GM12878 (cell line): ENCODE results near the gene AKAP13. TPM values are rescaled to one million over a fixed set of nuclear protein-coding genes. Genes with fewer than 3 reads are reported as not detected.

ENCODE experiments used
- ATAC-seq: fragments of 200-7000 bp; cut with Tn5 transposase; 3 replicates; pipeline ENCODE4 v1.9.1; 2020; ENCODE audit warnings: mild to moderate bottlenecking, moderate library complexity
- BruUV-seq: library from RNA; stranded (reverse); fragments of 400-500 nt; replicated peaks from 2 replicates; lab custom pipeline; 2021; lab: Mats Ljungman, UMichigan
- CTCF ChIA-PET: fragments of 300-600 bp; sonication (Branson Sonifier 250); formaldehyde crosslinking; extraction: SDS; loops from one replicate; lab custom pipeline; 2021; ENCODE audit warnings: inconsistent platforms; lab: Yijun Ruan, JAX
- POLR2A ChIA-PET: fragments of 350-600 bp; formaldehyde crosslinking; extraction: SDS; loops from one replicate; lab custom pipeline; 2021; ENCODE audit warnings: inconsistent platforms; lab: Charles Lee
- RAD21 ChIA-PET: fragments of 300-600 bp; sonication (Branson Sonifier 250); formaldehyde crosslinking; loops from one replicate; lab custom pipeline; 2023; ENCODE audit warnings: antibody characterized with exemption; ENCODE audit not compliant: unreplicated experiment; lab: Charles Lee
- SMC1A ChIA-PET: fragments of 300-600 bp; sonication (Branson Sonifier 250); formaldehyde crosslinking; loops from one replicate; lab custom pipeline; 2023; ENCODE audit not compliant: unreplicated experiment, uncharacterized antibody; lab: Charles Lee
- DNase-seq: peaks from one replicate; pipeline ENCODE4 v3.0.0-alpha.2; 2011; ENCODE audit warnings: low read depth, low spot score
- FAIRE-seq: peaks from 3 replicates; lab custom pipeline; 2011; peaks lifted over from hg19 to GRCh38; lab: Jason Lieb, UNC
- H2AFZ ChIP-seq: 2 replicates; pipeline ENCODE4 v1.6.0; 2011; ENCODE audit warnings: low read depth, low read length, control low read depth; ENCODE audit not compliant: control insufficient read depth
- H3K27ac ChIP-seq: 2 replicates; pipeline ENCODE4 v1.5.1; 2011; ENCODE audit warnings: control low read depth; ENCODE audit not compliant: control insufficient read depth, insufficient read depth
- H3K27me3 ChIP-seq, 2 experiments: replicated peaks in 1 of 2; 2 replicates each; pipeline versions ENCODE4 v1.6.0 to v1.6.1; 2011; ENCODE audit warnings: low read length in 1 of 2; ENCODE audit not compliant: control insufficient read depth in 2 of 2, insufficient read depth in 2 of 2
- H3K36me3 ChIP-seq, 2 experiments: 2 replicates each; pipeline ENCODE4 v1.5.1; 2011; ENCODE audit warnings: low read length in 1 of 2; ENCODE audit not compliant: control insufficient read depth in 2 of 2, insufficient read depth in 2 of 2
- H3K4me1 ChIP-seq: 2 replicates; pipeline ENCODE4 v1.6.1; 2011; ENCODE audit warnings: mild to moderate bottlenecking, low read length, moderate library complexity, mixed read lengths; ENCODE audit not compliant: control insufficient read depth, insufficient read depth
- H3K4me2 ChIP-seq: 2 replicates; pipeline ENCODE4 v1.6.0; 2011; ENCODE audit warnings: control low read depth; ENCODE audit not compliant: control insufficient read depth, insufficient read depth
- H3K4me3 ChIP-seq: fragments of 200-600 bp; sonication (generic); 2 replicates; pipeline ENCODE4 v1.5.1; 2016
- H3K79me2 ChIP-seq: 2 replicates; pipeline ENCODE4 v1.6.0; 2011; ENCODE audit warnings: low read length; ENCODE audit not compliant: control insufficient read depth, insufficient read depth
- H3K9ac ChIP-seq: 2 replicates; pipeline ENCODE4 v1.8.0; 2011; ENCODE audit warnings: low read length, control low read depth, mixed read lengths; ENCODE audit not compliant: control insufficient read depth, insufficient read depth
- H3K9me3 ChIP-seq: replicated peaks from 3 replicates; pipeline ENCODE4 v1.5.1; 2011; ENCODE audit warnings: mild to moderate bottlenecking, low read length; ENCODE audit not compliant: control insufficient read depth, insufficient read depth
- H4K20me1 ChIP-seq: 2 replicates; pipeline ENCODE4 v1.6.0; 2011; ENCODE audit not compliant: control insufficient read depth, insufficient read depth
- BRCA1 ChIP-seq: IDR thresholded peaks from 2 replicates; pipeline ENCODE4 v1.6.1; 2011; ENCODE audit warnings: low read depth, low read length, improper control_type of control experiment
- CBX3 ChIP-seq: fragments of 200-600 bp; sonication (generic); IDR thresholded peaks from 2 replicates; pipeline ENCODE4 v1.6.1; 2016; ENCODE audit warnings: low read depth, borderline replicate concordance
- CHD1 ChIP-seq: IDR thresholded peaks from 2 replicates; pipeline ENCODE4 v1.6.1; 2012; ENCODE audit warnings: low read depth, low read length, improper control_type of control experiment
- CREB1 ChIP-seq: IDR thresholded peaks from 2 replicates; pipeline ENCODE4 v1.6.1; 2012; ENCODE audit warnings: low read depth, mild to moderate bottlenecking, inconsistent platforms
- HDAC6 ChIP-seq: fragments of 200-600 bp; sonication (generic); IDR thresholded peaks from one replicate; pipeline ENCODE4 v1.8.0; 2017; ENCODE audit warnings: antibody characterized with exemption; ENCODE audit not compliant: unreplicated experiment
- IRF3 ChIP-seq: fragments of 450-650 bp; IDR thresholded peaks from 2 replicates; pipeline ENCODE4 v1.6.1; 2014; ENCODE audit warnings: mild to moderate bottlenecking
- IRF4 ChIP-seq: IDR thresholded peaks from 2 replicates; pipeline ENCODE4 v1.6.1; 2011; ENCODE audit warnings: low read depth, low read length
- KAT2A ChIP-seq: conservative IDR thresholded peaks from 2 replicates; pipeline ENCODE4 v1.6.1; 2011; ENCODE audit warnings: low read depth, low read length; ENCODE audit not compliant: control insufficient read depth
- LARP7 ChIP-seq: fragments of 450-650 bp; IDR thresholded peaks from 2 replicates; pipeline ENCODE4 v1.6.1; 2017; ENCODE audit warnings: mild to moderate bottlenecking
- NR2C2 ChIP-seq: IDR thresholded peaks from 2 replicates; pipeline ENCODE4 v1.6.1; 2011; ENCODE audit warnings: borderline replicate concordance, low read depth; ENCODE audit not compliant: control insufficient read depth, insufficient read length
- POU2F2 ChIP-seq: IDR thresholded peaks from 3 replicates; pipeline ENCODE4 v1.6.1; 2011; ENCODE audit warnings: low read depth, mild to moderate bottlenecking, low read length, borderline replicate concordance
- RAD21 ChIP-seq: IDR thresholded peaks from 2 replicates; pipeline ENCODE4 v1.6.1; 2011; ENCODE audit warnings: mild to moderate bottlenecking, low read depth, low read length, moderate library complexity; ENCODE audit not compliant: insufficient read depth
- RB1 ChIP-seq: fragments of 450-650 bp; formaldehyde crosslinking; IDR thresholded peaks from 2 replicates; pipeline ENCODE4 v1.6.1; 2017; ENCODE audit warnings: mild to moderate bottlenecking, borderline replicate concordance
- RUNX3 ChIP-seq: IDR thresholded peaks from 2 replicates; pipeline ENCODE4 v1.6.1; 2012; ENCODE audit warnings: low read length, inconsistent platforms
- SREBF2 ChIP-seq: IDR thresholded peaks from 2 replicates; pipeline ENCODE4 v1.6.1; 2012; ENCODE audit warnings: mild to moderate bottlenecking, low read length
- USF2 ChIP-seq: IDR thresholded peaks from 2 replicates; pipeline ENCODE4 v1.6.1; 2011; ENCODE audit warnings: low read depth, low read length, improper control_type of control experiment, borderline replicate concordance
- WGBS: methylation state at CpG from one replicate; pipeline ENCODE4 v1.1.6; 2016; ENCODE audit warnings: low lambda C conversion rate; ENCODE audit not compliant: insufficient replicate concordance, insufficient coverage; ENCODE audit errors: missing lambda C conversion rate; 5-methylcytosine and 5-hydroxymethylcytosine counted together
- in situ Hi-C: fragments of 300-500 bp; cut with MboI; formaldehyde crosslinking; loops from 9 replicates; pipeline ENCODE4 v1.14.3; 2018; ENCODE audit warnings: mixed read lengths
- intact Hi-C: fragments of 100-400 bp; cut with micrococcal nuclease; formaldehyde crosslinking; loops from one replicate; pipeline ENCODE4 v1.14.2; 2022; ENCODE audit not compliant: unreplicated experiment
- polyA plus RNA-seq, 11 experiments: library from polyadenylated mRNA; depleted of rRNA in 4 of 11; unstranded in 6 of 11; stranded (reverse) in 5 of 11; fragments of >200 nt; fragmentation: Nextera tagmentation in 4 of 11; fragmentation: Illumina TruSeq in 1 of 11; extraction: Ambion mirVana in 4 of 11; extraction: Trizol in 1 of 11; gene quantifications; 1 replicate in 1 of 11; 2 replicates in 10 of 11; pipeline versions ENCODE4 v1.2.1 to v1.2.3, GENCODE V29; 2011 to 2016; ENCODE audit warnings: inconsistent platforms in 2 of 11, missing spikeins in 2 of 11, low read depth in 1 of 11
- total RNA-seq, 4 experiments: library from RNA; depleted of rRNA in 3 of 4; stranded (reverse); fragments of >200 nt in 3 of 4; fragmentation: Illumina TruSeq in 1 of 4; extraction: Trizol in 1 of 4; gene quantifications; 2 replicates each; pipeline versions ENCODE4 v1.2.1 to v1.2.3, GENCODE V29; 2013 to 2021
- TF ChIP-seq, protein P1 (sequence below): IDR thresholded peaks from 2 replicates; pipeline ENCODE4 v1.6.1; 2012; ENCODE audit warnings: improper control_type of control experiment, low read depth, low read length; ENCODE audit not compliant: insufficient replicate concordance

AKAP13 gene
- total and polyA plus RNA-seq, 10 of the 15 experiments (the other 5 are each of a cell fraction or from before 2014, with no cell fraction given): 14.4 to 74.9 (median 55.1) TPM

DNA sequence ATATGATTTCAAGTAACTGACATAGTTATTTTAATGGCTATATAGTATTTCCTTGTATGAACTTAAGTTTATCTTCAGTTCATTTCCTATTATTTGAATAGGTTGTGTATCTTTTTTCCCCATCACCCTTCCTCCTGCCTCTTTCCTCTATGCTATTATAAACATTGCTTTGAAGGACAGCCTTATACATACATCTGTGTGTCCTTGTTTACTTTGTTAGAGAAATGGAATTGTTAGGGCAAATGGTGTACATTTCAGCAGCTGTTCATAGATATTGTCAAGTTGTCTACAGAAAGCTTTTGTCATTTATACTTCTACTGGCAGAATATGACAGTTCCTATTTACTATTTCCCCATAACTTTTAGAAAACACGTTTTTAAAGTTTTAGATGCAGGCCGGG is 18.4 kb downstream of the AKAP13 start:
- intact Hi-C loops: no loop called here
- no peak overlapping the region for H2AFZ ChIP-seq
- no peaks in the 10 kb centered on the region; the same call in 1 of the 2 replicates for H4K20me1 ChIP-seq
- H3K9me3 ChIP-seq: no peaks in the 10 kb centered on the region
- H3K4me3 ChIP-seq: no peak overlapping the region
- H3K4me2 ChIP-seq: no peak overlapping the region
- FAIRE-seq (no peak), DNase-seq (no peak), ATAC-seq (no peak)
- no peak for TF ChIP-seq KAT2A
- TF ChIP-seq BRCA1: no peak
- TF ChIP-seq IRF3: no peak
- TF ChIP-seq LARP7: no peak
- TF ChIP-seq CBX3: no peak
- TF ChIP-seq, protein P1, sequence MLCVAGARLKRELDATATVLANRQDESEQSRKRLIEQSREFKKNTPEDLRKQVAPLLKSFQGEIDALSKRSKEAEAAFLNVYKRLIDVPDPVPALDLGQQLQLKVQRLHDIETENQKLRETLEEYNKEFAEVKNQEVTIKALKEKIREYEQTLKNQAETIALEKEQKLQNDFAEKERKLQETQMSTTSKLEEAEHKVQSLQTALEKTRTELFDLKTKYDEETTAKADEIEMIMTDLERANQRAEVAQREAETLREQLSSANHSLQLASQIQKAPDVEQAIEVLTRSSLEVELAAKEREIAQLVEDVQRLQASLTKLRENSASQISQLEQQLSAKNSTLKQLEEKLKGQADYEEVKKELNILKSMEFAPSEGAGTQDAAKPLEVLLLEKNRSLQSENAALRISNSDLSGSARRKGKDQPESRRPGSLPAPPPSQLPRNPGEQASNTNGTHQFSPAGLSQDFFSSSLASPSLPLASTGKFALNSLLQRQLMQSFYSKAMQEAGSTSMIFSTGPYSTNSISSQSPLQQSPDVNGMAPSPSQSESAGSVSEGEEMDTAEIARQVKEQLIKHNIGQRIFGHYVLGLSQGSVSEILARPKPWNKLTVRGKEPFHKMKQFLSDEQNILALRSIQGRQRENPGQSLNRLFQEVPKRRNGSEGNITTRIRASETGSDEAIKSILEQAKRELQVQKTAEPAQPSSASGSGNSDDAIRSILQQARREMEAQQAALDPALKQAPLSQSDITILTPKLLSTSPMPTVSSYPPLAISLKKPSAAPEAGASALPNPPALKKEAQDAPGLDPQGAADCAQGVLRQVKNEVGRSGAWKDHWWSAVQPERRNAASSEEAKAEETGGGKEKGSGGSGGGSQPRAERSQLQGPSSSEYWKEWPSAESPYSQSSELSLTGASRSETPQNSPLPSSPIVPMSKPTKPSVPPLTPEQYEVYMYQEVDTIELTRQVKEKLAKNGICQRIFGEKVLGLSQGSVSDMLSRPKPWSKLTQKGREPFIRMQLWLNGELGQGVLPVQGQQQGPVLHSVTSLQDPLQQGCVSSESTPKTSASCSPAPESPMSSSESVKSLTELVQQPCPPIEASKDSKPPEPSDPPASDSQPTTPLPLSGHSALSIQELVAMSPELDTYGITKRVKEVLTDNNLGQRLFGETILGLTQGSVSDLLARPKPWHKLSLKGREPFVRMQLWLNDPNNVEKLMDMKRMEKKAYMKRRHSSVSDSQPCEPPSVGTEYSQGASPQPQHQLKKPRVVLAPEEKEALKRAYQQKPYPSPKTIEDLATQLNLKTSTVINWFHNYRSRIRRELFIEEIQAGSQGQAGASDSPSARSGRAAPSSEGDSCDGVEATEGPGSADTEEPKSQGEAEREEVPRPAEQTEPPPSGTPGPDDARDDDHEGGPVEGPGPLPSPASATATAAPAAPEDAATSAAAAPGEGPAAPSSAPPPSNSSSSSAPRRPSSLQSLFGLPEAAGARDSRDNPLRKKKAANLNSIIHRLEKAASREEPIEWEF: no peak
- no peak for TF ChIP-seq RB1
- no peak for TF ChIP-seq CREB1
- no peak for TF ChIP-seq CHD1
- no peak for TF ChIP-seq SREBF2
- TF ChIP-seq USF2: no peak
- TF ChIP-seq RAD21: no peak
- no peak for TF ChIP-seq IRF4
- no peak for TF ChIP-seq POU2F2
- no peak for TF ChIP-seq HDAC6
- no peak for TF ChIP-seq RUNX3
- no peak for TF ChIP-seq NR2C2
- no peaks in the 10 kb centered on the region for H3K27me3 ChIP-seq
- ChIA-PET POLR2A (interaction anchor here (1.0 kb wide), 1 partner anchor 13 kb away, joined by 3 read pairs; no protein-coding TSS in a partner anchor), CTCF (no interaction called here), RAD21 (no interaction called here), SMC1A (interaction anchor here (0.6 to 4.1 kb wide), 3 partner anchors 15 to 997 kb away, joined by 3 to 12 read pairs (median 3); no protein-coding TSS in a partner anchor)
- WGBS: 100% methylated on average over 2 of the region's 2 CpGs
- no peak overlapping the region for H3K9ac ChIP-seq
- peaks cover 80% of the 10 kb centered on the region for H3K79me2 ChIP-seq
- no peaks in the 10 kb centered on the region for H3K36me3 ChIP-seq
- no peak overlapping the region for H3K27ac ChIP-seq
- peaks cover 25% of the 10 kb centered on the region for H3K4me1 ChIP-seq
- no TSS peak for BruUV-seq
- in situ Hi-C loops: no loop called here
